Gastroesophageal sphincter (tissue), 4 donors: Measurements from ENCODE around the gene SP140L. TPM values are rescaled to one million over a fixed set of nuclear protein-coding genes. Genes with fewer than 3 reads are reported as not detected.
"Not testable (repeated sequence)": the region's sequence is repeated elsewhere in the genome, so short reads cannot be mapped to it uniquely, and the experiment has no call there.

Experiments
- ATAC-seq: fragments of 150-250 bp; one replicate; pipeline ENCODE4 v1.9.1; 2016; ENCODE audit warnings: mild to moderate bottlenecking, moderate library complexity
- H3K27ac ChIP-seq, 4 donors: fragments of 200-600 bp; sonication (generic) in 3 of 4; 1 replicate in 3 of 4; 2 replicates in 1 of 4; pipeline ENCODE4 v1.5.1; 2016 to 2019
- H3K27me3 ChIP-seq: fragments of 200-600 bp; sonication (generic); one replicate; pipeline ENCODE4 v1.5.1; 2019
- H3K36me3 ChIP-seq, 2 donors: fragments of 200-600 bp; sonication (generic); one replicate each; pipeline ENCODE4 v1.5.1; 2019; ENCODE audit warnings: control low read depth in 1 of 2
- H3K4me1 ChIP-seq, 3 donors: fragments of 200-600 bp; sonication (generic); 1 replicate in 2 of 3; 2 replicates in 1 of 3; pipeline ENCODE4 v1.5.1; 2016 to 2019; ENCODE audit warnings: control low read depth in 2 of 3
- H3K4me3 ChIP-seq, 2 donors: fragments of 200-600 bp; sonication (generic); one replicate each; pipeline ENCODE4 v1.5.1; 2019; ENCODE audit warnings: mild to moderate bottlenecking in 1 of 2, moderate library complexity in 1 of 2
- H3K9me3 ChIP-seq, 3 donors: fragments of 200-600 bp; sonication (generic); one replicate each; pipeline ENCODE4 v1.5.1; 2017 to 2019; ENCODE audit warnings: control low read depth in 2 of 3
- EP300 ChIP-seq: sonication (generic); formaldehyde crosslinking; IDR thresholded peaks from one replicate; pipeline ENCODE4 v1.6.1; 2017; ENCODE audit warnings: antibody characterized with exemption, mild to moderate bottlenecking
- POLR2A ChIP-seq, 2 donors: fragments of 450-650 bp; IDR thresholded peaks; one replicate each; pipeline ENCODE4 v1.6.1; 2017; ENCODE audit warnings: antibody characterized with exemption in 2 of 2, mild to moderate bottlenecking in 2 of 2, moderate library complexity in 1 of 2
- POLR2AphosphoS5 ChIP-seq: sonication (generic); formaldehyde crosslinking; IDR thresholded peaks from one replicate; pipeline ENCODE4 v1.6.1; 2017; ENCODE audit warnings: antibody characterized with exemption
- WGBS, 2 donors: methylation state at CpG; one replicate each; pipeline ENCODE4 v1.1.5; 2018; ENCODE audit warnings: low coverage in 1 of 2; 5-methylcytosine and 5-hydroxymethylcytosine counted together
- total RNA-seq, 4 donors: library from RNA; depleted of rRNA; stranded (reverse); fragments of >200 nt; gene quantifications; one replicate each; pipeline ENCODE4 v1.1.0, GENCODE V29; 2016
- TF ChIP-seq, protein P1 (sequence below), 4 experiments: fragments of 200-600 bp in 2 of 4; fragments of 450-650 bp in 2 of 4; sonication (generic) in 1 of 4; IDR thresholded peaks; one replicate each; pipeline ENCODE4 v1.5.1; 2017 to 2019; ENCODE audit warnings: antibody characterized with exemption in 4 of 4, mild to moderate bottlenecking in 2 of 4, moderate library complexity in 2 of 4

The SP140L gene
- total RNA-seq, 4 donors from 2014 or later = 6.1 to 11.0 (median 7.6) TPM

DNA sequence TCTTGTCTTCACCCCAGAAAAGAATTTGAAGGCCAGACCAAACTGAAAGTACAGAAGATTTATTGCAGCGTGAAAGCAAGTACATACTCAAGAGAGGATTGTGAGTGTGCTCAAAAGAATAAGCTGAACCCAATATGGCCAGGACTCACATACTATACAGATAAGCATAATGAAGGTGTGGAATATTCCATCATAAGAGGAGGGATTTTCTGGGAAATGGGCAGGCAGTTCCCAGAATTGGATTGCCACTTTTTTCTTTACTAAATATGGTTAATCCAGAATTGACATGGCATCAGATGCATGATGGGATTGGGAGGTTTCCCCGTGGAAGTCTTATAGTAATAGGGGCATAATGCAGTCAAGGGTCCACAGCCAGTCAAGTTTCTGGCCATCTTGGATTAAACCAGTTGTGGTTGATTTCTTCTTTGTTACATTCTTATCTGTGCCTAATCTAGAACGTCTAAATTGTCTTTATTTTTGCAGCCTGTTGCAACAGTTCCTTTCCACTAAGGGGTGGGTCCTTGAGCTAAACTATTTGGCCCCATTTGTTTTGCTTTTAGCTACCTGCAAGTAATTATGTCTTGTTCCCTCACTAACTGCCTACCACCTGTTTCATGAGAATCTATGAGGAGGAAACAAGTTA, 9.0 kb downstream of the SP140L start:
- 75 to 82% methylated on average over 2 to 3 of the region's 3 CpGs for WGBS, 2 donors
- ATAC-seq = no peak
- Histone ChIP-seq H3K36me3 (peaks cover 0 to 27% of the 10 kb centered on the region in 2 donors), H3K4me1 (no peaks in the 10 kb centered on the region), H3K27me3 (no peaks in the 10 kb centered on the region), H3K4me3 (no peak overlapping the region), H3K27ac (no peak overlapping the region), H3K9me3 (no peaks in the 10 kb centered on the region)
- TF ChIP-seq POLR2A (IDR thresholded peaks at IDR 0.05) = no peak
- no peak for TF ChIP-seq POLR2AphosphoS5
- no peak for TF ChIP-seq EP300
- TF ChIP-seq, protein P1, sequence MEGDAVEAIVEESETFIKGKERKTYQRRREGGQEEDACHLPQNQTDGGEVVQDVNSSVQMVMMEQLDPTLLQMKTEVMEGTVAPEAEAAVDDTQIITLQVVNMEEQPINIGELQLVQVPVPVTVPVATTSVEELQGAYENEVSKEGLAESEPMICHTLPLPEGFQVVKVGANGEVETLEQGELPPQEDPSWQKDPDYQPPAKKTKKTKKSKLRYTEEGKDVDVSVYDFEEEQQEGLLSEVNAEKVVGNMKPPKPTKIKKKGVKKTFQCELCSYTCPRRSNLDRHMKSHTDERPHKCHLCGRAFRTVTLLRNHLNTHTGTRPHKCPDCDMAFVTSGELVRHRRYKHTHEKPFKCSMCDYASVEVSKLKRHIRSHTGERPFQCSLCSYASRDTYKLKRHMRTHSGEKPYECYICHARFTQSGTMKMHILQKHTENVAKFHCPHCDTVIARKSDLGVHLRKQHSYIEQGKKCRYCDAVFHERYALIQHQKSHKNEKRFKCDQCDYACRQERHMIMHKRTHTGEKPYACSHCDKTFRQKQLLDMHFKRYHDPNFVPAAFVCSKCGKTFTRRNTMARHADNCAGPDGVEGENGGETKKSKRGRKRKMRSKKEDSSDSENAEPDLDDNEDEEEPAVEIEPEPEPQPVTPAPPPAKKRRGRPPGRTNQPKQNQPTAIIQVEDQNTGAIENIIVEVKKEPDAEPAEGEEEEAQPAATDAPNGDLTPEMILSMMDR (IDR thresholded peaks at IDR 0.05) = no peak

DNA sequence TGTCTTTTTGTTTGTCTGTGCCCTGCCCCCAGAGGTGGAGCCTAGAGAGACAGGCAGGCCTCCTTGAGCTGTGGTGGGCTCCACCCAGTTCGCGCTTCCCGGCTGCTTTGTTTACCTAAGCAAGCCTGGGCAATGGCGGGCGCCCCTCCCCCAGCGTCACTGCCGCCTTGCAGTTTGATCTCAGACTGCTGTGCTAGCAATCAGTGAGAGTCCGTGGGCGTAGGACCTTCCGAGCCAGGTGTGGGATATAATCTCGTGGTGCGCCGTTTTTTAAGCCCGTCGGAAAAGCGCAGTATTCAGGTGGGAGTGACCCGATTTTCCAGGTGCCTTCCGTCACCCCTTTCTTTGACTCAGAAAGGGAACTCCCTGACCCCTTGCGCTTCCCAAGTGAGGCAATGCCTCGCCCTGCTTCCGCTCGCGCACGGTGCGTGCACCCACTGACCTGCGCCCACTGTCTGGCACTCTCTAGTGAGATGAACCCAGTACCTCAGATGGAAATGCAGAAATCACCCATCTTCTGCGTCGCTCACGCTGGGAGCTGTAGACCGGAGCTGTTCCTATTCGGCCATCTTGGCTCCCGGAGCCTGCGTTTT, 15.0 kb downstream of the SP140L start:
- not testable (repeated sequence) for H3K27me3 ChIP-seq, H3K4me1 ChIP-seq, H3K4me3 ChIP-seq, ATAC-seq, H3K27ac ChIP-seq
- peaks cover 0 to 18% of the 10 kb centered on the region in 2 donors for H3K36me3 ChIP-seq
- H3K9me3 ChIP-seq = peaks cover 0 to 17% (median 0%) of the 10 kb centered on the region in 3 donors
- WGBS, 2 donors = 95% methylated on average over 14 of the region's 33 CpGs; no CpG with 5 or more reads in 1 of the 2 donors

DNA sequence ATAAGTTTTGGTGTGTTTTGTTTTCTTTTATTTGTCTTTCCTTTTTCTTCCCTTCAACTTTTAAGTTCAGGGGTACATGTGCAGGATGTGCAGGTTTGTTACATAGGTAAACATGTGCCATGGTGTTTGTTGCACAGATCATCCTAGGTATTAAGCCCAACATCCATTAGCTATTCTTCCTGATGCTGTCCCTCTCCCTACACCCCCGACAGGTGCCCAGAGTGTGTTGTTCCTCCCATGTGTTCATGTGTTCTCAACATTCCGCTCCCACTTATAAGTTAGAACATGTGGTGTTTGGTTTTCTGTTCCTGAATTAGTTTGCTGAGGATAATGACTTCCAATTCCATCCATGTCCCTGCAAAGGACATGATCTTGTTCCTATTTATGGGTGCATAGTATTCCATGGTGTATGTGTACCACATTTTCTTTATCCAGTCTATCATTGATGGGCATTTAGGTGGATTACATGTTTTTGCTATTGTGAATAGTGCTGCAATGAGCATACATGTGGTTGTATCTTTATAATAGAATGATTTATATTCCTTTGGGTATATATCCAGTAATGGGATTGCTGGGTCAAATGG, 16.1 kb downstream of the SP140L start:
- not testable (repeated sequence) for H3K27ac ChIP-seq, H3K4me1 ChIP-seq, ATAC-seq, H3K4me3 ChIP-seq, H3K27me3 ChIP-seq
- Histone ChIP-seq H3K36me3 (peaks cover 0 to 18% of the 10 kb centered on the region in 2 donors), H3K9me3 (peaks cover 0 to 19% (median 0%) of the 10 kb centered on the region in 3 donors)
- 92% methylated on average over 2 of the region's 2 CpGs; no CpG with 5 or more reads in 1 of the 2 donors for whole genome bisulfite sequencing, 2 donors

DNA sequence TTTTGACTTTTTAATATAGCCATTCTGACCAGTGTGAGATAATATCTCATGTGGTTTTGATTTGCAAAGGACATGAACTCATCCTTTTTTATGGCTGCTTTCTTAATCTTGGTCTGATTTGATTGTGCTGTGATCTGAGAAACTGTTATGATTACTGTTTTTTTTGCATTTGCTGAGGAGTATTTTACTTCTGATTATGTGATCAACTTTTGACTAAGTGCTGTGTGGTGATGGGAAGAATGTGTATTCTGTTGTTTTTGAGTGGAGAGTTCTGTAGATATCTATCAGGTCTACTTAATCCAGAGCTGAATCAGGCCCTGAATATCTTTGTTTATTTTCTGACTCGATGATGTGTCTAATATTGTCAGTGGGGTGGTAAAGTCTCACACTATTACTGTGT, 16.8 kb downstream of the SP140L start:
- H3K27me3 ChIP-seq = no peaks in the 10 kb centered on the region
- no peak for TF ChIP-seq POLR2AphosphoS5
- TF ChIP-seq POLR2A (IDR thresholded peaks at IDR 0.05) = no peak
- TF ChIP-seq, protein P1 (IDR thresholded peaks at IDR 0.05) = no peak
- no peak for TF ChIP-seq EP300
- no peaks in the 10 kb centered on the region for H3K4me1 ChIP-seq
- no peak overlapping the region for H3K27ac ChIP-seq
- no peak overlapping the region for H3K4me3 ChIP-seq
- no peak for ATAC-seq
- peaks cover 0 to 19% (median 0%) of the 10 kb centered on the region in 3 donors for H3K9me3 ChIP-seq
- H3K36me3 ChIP-seq = peaks cover 0 to 18% of the 10 kb centered on the region in 2 donors
- 67 to 86% methylated on average over 1 of the region's 1 CpG for WGBS, 2 donors

DNA sequence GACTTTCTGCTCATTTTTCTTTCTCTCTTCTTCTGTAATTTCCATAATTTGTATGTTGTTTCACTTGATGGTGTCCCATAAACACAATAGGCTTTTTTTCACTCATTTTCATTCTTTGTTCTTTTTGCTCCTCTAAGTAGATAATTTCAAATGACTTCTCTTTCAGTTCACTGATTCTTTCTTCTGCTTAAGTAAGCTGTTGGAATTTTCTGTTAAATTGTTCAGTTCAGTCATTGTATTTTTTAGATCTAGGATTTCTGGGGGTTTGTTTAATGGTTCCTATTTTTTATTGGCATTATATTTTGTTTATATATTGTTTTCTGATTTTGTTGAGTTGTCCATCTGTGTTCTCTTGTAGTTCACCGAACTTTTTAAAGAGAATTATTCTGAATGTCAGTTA, 19.5 kb downstream of the SP140L start:
- ATAC-seq = no peak
- Histone ChIP-seq H3K27ac (no peak overlapping the region), H3K4me3 (no peak overlapping the region), H3K9me3 (peaks cover 0 to 19% (median 0%) of the 10 kb centered on the region in 3 donors), H3K36me3 (peaks cover 0 to 18% of the 10 kb centered on the region in 2 donors), H3K27me3 (no peaks in the 10 kb centered on the region), H3K4me1 (no peaks in the 10 kb centered on the region)
- TF ChIP-seq EP300 (no peak), POLR2AphosphoS5 (no peak), POLR2A (IDR thresholded peaks at IDR 0.05) (no peak)
- WGBS, 2 donors = 100% methylated on average over 1 of the region's 1 CpG

DNA sequence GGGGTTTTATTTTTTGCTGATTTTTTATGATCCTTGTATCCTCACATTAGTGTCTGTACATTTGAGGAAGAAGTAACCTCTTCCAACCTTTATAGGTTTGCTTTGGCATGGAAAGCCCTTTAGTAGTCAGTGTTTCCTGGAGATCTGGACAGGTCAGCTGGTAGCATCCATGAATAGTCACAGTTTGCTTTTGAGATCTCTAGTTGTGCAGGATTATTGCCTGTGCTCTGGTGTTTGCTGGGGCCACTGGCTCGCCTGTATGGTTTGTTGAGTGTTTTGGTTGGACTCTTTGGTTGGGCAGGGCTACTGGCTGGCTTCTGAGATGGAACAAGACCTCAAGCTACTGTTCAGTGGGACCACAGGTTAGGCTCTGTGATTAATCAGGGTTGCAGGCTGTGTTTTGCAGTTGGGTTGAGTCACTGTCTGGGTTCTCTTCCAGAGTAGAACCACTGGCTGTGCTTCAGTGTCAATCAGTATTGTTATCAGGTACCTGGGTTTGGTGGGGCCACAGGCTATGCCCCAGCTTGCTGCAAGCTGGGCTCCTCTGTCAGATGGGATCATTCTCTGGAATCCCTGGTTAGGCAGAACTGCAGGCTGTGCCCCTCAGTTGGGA, 20.0 kb downstream of the SP140L start:
- Histone ChIP-seq H3K4me3 (no peak overlapping the region), H3K27ac (no peak overlapping the region), H3K36me3 (peaks cover 0 to 14% of the 10 kb centered on the region in 2 donors), H3K9me3 (peaks cover 0 to 19% (median 0%) of the 10 kb centered on the region in 3 donors), H3K4me1 (no peaks in the 10 kb centered on the region), H3K27me3 (no peaks in the 10 kb centered on the region)
- ATAC-seq = no peak
- TF ChIP-seq EP300 (no peak), POLR2A (IDR thresholded peaks at IDR 0.05) (no peak), POLR2AphosphoS5 (no peak)
- TF ChIP-seq, protein P1 (IDR thresholded peaks at IDR 0.05) = no peak
- WGBS, 2 donors = 100% methylated on average over 1 of the region's 1 CpG; no CpG with 5 or more reads in 1 of the 2 donors
